GF-D8 (cell line): ENCODE results near the gene GPATCH1.
A peak's percentile ranks its signal among the peaks of the same experiment; 100 is the strongest.
"Not testable (repeated sequence)": the region's sequence is repeated elsewhere in the genome, so short reads cannot be mapped to it uniquely, and the experiment has no call there.

Experiments
- DNase-seq: peaks from one replicate; lab custom pipeline; 2025; lab: John Stamatoyannopoulos, UW

The GPATCH1 gene, protein sequence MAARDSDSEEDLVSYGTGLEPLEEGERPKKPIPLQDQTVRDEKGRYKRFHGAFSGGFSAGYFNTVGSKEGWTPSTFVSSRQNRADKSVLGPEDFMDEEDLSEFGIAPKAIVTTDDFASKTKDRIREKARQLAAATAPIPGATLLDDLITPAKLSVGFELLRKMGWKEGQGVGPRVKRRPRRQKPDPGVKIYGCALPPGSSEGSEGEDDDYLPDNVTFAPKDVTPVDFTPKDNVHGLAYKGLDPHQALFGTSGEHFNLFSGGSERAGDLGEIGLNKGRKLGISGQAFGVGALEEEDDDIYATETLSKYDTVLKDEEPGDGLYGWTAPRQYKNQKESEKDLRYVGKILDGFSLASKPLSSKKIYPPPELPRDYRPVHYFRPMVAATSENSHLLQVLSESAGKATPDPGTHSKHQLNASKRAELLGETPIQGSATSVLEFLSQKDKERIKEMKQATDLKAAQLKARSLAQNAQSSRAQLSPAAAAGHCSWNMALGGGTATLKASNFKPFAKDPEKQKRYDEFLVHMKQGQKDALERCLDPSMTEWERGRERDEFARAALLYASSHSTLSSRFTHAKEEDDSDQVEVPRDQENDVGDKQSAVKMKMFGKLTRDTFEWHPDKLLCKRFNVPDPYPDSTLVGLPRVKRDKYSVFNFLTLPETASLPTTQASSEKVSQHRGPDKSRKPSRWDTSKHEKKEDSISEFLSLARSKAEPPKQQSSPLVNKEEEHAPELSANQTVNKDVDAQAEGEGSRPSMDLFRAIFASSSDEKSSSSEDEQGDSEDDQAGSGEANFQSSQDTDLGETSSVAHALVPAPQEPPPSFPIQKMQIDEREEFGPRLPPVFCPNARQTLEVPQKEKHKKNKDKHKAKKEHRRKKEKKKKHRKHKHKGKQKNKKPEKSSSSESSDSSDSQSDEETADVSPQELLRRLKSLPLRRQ

DNA sequence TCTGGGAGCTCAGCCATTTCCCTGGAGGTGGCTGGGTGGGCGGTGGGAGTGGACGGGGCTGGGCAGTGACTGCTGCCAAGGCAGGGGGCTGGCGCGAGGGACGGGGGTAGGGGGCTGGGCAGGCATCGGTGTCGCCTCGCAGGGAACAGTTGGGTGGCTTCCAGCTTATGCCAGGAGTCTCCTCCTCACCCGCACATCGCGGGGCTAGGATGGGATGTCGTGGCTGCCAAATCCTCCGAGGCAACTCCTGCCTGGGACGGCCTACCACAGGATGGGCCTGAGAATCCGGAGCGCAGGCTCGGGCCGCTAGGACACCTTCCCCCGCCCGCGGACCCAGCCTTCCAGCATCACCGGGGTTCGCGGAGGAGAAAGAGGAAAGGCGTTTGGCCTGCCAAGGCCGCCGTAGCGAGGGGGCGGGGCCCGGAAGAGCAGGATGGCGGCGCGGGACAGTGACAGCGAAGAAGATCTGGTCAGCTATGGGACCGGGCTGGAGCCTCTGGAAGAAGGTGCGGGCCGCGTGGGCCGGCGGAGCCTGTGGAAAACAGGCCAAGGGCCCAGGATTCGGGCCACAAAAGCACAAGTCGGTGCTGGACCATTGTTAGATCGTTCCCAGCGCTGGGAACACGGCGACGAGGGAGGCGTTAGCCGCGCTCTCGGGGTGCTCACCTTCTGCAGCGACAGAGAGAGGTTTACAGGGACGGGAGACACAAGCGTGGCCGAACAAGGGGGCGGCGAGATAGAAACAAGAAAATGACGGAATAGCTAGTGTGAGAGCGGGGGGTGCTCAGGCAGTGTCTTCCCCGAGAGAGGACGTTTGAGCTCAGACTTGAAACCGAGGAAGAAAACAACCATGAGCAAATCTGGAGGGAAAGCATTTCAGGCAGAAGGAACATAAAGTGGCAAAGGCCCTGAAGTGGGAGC lies at the start of gene GPATCH1:
Gene GPATCH1, plus strand, starts transcription at position 421 of the 921 bp plus-strand sequence. Its CDS starts 13 bp downstream, at position 434.
- DNase-seq = peak; percentile 22

DNA sequence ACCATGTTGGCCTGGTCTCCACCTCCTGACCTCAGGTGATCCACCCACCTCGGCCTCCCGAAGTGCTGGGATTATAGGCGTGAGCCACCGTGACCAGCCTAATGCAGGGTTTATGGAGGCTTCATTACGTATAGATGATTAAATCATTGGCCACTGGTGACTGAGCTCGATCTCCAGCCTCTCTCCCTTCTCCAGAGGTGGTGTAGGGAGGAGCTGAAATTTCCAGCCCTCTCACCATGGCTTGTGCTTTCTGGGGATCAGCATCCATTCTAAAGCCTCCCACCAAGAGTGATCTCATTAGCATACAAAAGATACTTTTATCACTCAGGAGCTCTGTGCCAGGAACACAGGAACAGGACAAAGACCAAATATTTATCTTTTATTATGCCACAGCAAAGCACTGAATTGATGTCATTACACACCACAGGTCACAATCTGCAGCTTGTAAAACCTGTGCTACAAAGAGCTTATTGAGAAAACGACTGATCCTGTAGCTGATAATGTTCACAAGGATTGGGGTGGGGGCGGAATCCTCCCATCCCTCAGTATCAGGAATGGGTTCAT lies 48.7 kb upstream of the GPATCH1 start:
- no peak for DNase-seq

DNA sequence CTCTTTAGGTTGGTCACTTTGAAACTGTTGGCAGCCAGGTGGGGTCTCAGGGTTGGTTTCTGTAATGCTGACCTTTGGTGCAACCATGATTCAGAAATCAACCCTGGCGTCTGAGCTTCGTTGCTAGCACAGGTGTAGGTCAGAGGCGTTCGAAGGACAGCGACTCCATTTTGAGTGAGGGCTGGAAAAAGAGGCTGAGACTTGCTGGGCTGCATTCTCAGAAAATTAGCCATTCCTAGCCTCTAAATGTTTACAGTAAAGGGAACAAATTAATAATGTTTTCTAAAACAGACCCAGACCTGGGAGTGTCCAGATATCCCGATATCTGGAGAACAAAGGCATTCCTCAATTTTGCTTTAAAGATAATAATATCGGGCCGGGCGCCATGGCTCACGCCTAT lies 45.5 kb upstream of the GPATCH1 start:
- DNase-seq = no peak

DNA sequence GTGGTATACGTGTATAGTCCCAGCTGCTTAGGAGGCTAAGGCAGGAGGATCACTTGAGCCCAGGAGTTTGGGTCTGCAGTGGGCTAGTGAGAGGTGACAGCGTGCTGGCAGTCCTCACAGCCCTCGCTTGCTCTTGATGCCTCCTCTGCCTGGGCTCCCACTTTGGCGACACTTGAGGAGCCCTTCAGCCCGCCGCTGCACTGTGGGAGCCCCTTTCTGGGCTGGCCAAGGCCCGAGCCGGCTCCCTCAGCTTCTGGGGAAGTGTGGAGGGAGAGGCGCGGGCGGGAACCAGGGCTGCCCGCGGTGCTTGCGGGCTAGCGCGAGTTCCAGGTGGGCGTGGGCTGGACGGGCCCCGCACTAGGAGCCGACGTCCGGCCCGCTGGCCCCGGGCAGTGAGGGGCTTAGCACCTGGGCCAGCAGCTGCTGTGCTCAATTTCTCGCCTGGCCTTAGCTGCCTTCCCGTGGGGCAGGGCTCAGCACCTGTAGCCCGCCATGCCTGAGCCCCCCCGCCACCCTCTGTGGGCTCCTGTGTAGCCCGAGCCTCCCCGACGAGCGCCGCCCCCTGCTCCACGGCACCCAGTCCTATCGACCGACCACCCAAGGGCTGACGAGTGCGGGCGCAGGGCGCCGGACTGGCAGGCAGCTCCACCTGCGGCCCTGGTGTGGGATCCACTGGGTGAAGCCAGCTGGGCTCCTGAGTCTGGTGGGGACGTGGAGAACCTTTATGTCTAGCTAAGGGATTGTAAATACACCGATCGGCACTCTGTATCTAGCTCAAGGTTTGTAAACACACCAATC lies 44.4 kb upstream of the GPATCH1 start:
- DNase-seq = not testable (repeated sequence)

DNA sequence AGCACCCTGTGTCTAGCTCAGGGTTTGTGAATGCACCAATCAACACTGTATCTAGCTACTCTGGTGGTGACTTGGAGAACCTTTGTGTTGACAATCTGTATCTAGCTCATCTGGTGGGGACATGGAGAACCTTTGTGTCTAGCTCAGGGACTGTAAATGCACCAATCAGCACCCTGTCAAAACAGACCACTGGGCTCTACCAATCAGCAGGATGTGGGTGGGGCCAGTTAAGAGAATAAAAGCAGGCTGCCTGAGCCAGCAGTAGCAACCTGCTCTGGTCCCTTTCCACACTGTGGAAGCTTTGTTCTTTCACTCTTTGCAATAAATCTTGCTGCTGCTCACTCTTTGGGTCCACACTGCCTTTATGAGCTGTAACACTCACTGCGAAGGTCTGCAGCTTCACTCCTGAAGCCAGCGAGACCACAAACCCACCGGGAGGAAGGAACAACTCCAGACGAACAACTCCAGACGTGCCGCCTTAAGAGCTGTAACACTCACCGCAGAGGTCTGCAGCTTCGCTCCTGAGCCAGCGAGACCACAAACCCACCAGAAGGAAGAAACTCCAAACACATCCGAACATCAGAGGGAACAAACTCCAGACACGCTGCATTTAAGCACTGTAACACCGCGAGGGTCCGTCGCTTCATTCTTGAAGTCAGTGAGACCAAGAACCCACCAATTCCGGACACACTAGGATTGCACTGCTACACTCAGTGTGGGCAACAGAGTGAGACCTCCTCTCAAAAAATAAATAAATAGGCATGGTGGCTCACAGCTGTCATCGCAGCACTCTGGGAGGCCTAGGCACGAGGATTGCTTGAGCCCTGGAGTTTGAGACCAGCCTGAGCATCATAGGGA lies 43.6 kb upstream of the GPATCH1 start:
- peak; percentile 18 for DNase-seq

DNA sequence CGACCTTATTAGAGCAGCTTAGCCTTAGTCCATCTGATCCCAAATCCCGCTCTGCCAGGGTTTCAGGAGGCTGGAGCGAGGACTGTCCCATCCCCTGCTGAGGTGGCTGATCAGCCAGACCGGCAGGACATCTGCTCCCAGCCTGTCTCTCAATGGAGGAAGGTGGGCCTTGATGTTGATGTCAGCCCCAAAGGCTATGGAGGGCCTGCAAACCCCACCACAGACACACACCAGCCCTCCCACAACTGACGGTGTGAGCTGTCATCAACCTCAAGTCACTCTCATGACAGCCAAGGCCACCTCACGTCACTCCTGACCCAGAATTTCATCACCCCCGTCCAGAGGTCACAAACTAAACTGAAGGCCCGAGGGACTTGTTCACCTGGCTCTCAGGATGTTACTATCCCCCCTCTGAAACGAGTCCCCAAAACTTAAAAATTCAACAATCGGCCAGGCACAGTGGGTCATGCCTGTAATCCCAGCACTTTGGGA lies 41.8 kb upstream of the GPATCH1 start:
- no peak for DNase-seq

DNA sequence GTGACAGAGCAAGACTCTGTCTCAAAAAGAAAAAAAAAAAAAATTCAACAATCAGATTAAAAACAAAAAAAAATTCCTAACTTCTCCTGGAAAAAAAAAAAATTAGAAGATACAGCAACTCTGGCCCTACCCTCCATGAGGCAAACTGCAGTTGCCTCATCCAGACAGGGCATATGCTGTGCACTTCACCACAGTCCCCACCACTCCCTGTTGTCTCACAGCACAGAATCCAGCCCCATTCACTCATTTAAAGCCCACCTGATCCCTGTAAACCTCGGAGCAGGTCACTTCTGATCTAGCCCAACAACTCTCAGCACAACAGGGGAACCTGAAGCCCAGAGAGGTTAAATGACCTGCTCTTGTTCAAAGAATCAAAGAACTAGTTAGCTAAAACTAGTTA lies 41.2 kb upstream of the GPATCH1 start:
- DNase-seq = no peak

DNA sequence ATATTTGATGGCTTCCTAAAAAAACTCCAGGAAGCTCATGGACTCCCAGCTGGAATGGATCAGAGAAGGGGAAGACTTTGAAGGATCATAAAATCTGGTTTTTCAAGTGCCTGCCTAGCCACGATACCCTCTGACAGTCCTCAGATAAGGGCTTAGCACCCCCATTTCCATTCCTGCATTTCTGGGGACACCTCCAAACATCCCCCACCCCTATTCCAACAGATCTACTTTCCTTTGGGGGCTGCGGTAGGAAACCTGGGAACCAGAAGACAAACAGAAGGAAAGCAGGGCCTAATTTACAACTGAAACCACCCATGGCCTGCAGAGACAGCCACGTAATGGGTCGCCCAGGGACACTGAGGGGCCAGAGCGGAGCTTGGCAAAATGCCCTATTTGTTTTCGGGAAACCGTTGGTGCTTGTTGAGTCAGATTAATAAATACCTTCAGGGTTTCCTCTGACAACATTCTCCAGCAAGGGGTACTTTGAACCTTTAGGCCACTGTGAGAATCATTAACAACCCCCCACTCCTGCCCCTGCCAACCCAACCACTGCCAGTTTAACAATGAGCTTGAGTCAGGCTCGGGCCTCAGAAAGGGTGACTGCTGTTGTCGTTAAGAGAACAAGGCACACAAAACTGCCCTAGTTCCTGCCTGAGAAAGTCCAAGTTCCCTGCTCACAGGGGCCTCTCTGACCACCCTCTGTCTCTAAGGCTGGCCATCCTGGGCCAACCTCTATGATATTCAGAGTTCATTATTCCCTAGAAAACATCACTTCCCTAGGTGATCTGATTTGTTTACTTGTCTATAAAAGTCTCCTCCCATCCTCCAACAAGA lies 39.8 kb upstream of the GPATCH1 start:
- DNase-seq = no peak

DNA sequence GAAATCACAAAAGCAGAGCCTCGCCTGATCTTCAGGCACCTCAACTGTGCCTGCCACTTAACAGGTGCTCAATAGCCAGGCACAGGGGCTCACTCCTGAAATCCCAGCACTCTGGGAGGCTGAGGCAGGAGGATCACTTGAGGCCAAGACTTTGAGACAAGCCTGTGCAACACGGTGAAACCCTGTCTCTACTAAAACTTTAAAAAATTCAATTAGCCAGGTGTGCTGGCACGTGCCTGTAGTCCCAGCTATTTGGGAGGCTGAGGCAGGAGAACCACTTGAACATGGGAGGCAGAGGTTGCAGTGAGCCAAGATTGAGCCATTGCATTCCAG lies 39.2 kb upstream of the GPATCH1 start:
- DNase-seq = not testable (repeated sequence)

DNA sequence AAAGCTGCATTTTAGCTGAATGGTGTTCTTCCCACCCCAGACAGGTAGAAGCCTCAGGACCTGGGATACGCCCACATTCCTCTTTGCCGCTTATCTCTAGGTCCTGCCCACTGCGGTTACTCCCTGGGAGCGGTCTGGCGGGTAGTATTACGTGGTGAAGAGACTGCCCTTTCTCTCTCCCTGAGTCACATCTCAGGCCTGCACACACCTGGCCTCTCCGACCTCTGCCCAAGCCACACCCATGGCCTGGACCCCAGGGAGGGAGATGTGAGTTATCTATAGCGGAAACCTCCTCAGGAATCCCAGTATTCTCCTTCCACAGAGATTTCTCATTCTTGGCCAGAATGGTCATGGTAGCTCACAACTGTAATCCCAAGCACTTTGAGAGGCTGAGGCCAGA lies 33.6 kb upstream of the GPATCH1 start:
- no peak for DNase-seq

DNA sequence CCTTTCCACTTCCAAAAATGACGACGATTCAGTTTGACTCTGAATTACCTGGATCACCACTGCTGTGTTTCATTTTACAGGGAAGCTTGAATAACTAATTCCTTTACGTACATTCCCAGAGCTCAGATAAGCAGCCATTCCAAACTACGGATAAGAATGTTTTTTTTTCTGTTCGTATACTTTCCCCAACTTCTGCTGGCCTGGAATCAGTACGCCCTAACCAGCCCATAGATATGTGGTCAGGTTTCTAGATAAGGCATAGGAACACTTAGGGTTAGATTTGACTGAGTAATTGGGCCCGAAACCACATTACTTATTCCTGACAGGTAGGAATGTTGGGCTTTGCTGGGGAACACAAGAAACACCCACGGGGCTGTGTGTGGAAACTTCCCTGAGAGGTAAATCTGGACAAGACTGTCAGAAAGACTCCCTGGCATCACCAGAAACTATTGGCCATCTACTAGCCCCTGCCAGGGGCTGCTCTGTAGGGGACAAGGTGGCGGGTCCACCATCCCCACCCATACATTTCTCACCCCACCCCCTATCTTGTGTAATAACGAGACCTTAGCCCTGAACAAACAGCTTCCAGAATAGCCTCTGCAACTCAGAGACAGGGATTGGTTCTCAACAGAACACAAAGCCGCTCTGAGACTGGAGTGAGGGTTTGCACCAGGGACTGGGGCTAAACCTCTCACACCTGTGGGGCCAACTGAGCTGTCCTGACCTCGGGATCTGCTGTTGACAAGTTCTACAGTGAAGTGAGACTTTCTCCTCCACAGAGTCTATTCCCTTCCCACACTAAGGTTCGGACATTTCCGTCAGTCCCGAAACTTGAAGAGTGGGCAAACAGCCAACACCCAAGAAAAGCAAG lies 31.9 kb upstream of the GPATCH1 start:
- no peak for DNase-seq

DNA sequence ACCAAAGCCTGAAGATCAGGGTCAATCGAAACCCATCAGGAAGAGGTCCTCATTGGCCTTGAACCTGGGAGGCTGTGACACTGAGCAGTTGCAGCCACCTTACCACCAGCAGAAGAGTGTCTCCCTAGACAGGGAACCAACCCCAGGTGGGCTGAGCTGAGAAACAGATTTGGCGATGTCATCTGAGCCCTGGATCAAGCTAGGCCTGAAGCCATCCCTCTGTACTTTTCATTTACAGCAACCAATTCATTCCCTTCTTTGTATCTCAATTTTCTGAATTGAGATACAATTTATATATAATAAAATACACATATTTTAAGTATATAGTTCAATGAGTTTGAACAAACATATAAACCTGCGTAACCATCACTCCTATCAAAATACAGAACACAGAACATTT lies 30.9 kb upstream of the GPATCH1 start:
- no peak for DNase-seq

DNA sequence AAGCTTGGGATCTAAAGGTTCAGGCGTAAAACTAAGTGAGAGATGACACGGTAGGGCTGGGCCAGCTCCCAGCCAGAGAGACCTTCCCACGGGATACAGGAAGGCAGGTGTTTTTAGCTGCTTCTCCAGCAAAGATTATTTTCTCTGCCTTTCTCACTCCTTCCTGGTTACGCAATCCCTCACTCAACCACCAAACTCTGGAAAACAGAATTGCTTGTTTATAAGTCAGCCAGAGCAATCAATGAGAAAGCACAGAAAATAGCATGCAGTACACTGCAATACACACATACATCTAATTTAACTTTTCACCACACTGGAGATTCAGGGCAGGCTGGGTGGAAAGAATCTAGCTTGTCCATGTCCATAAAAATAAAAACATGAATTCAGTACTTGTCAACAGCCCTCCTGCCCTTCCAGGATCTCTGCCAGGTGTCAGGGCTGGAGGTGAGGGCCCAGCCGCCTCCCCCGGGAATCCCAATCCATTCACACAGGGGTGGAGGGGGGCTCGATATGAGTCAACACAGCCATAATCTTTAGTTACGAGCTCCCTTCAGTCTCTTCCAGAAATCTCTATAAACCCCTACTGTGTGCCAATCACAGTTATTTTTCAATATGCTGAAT lies 28.5 kb upstream of the GPATCH1 start:
- DNase-seq = no peak

DNA sequence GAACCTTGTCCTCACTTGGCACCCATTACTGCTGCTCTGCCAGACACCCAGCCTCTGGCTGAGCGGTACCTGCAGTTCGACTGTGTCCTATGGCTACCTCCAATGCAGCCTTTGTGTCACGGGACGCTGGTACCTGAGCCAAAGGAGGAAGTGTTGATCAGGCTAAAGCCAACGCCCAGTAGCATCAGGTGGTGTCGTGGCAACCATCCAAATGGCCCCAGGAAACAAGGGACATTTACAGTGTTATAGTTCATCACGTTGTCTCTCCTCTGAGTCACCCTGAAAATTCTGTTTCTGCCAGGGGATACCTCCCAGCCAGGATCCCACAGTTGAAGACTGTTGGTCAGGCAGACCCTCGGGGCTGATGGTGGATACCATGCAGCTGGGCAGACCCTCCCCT lies 26.4 kb upstream of the GPATCH1 start:
- no peak for DNase-seq

DNA sequence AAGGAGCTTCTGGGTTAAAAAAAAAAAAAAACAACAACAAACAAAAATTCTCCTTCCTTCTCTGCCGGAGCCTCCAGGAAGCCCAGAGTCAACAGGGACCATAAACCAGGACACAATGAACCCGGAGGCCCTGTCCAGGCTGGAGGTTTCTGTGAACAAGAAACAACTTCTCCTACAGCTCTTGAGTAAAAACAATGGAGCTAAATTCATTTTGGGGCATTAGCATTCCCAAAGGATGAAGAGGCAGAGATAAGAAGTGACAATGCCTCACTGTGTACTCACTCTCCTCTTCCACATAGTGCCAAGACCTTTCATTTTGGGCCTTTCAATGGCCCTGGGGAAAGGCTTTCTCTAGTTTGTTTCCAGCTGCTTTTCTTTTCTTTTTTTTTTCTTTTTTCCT lies 25.3 kb upstream of the GPATCH1 start:
- no peak for DNase-seq

DNA sequence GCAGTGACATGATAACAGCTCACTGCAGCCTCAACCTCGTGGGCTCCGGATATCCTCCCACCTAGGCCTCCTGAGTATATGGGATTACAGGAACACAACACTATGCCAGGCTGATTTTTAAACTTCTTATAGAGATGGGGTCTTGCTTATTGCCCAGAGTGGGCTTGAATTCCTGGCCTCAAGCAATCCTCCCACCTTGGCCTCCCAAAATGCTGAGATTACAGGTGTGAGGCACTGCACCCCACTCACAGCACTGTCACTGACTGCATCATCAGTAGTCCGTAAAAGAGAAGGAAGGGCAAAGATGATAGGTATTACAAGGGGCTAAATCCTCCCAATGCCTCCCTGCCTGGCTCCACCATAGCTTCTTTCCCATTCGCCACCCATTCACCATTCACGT lies 20.4 kb upstream of the GPATCH1 start:
- DNase-seq = no peak

DNA sequence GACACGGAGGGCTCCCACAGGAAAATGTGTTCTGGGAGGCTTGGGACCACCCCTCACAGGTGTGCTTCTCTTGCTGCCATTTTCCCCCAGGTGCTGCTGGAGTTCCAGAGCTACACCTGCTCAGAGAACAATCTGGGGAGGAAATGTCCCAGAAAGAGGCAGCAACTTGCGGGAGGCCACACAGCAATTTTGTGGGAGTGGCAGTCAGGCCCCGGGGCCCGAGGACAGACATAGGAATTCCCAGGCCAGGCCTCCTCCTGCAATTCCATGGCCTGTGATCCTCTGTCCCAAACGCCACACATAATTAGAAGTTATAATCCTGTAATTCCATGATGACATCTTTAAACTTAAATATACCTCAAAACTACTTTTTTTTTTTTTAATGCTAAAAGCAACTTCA lies 18.1 kb upstream of the GPATCH1 start:
- no peak for DNase-seq
